HepG2 (cell line): ENCODE results near the gene FASTK. TPM values are rescaled to one million over a fixed set of nuclear protein-coding genes. Genes with fewer than 3 reads are reported as not detected.

Experiments used
- ATM ChIP-seq: fragments of 450-650 bp; IDR thresholded peaks from 2 replicates; pipeline ENCODE4 v1.7.1; 2017; ENCODE audit warnings: mild to moderate bottlenecking, borderline replicate concordance
- ETV6 ChIP-seq: sonication (generic); formaldehyde crosslinking; conservative IDR thresholded peaks from 2 replicates; pipeline ENCODE4 v1.4.0; 2020; ENCODE audit warnings: missing genetic modification reagents
- HDAC6 ChIP-seq: fragments of 200-600 bp; sonication (generic); IDR thresholded peaks from 2 replicates; pipeline ENCODE4 v1.7.0; 2017; ENCODE audit warnings: mild to moderate bottlenecking, antibody characterized with exemption, low read length, low read depth
- MAFK ChIP-seq, 2 experiments: IDR thresholded peaks in 1 of 2; conservative IDR thresholded peaks in 1 of 2; 2 replicates each; pipeline ENCODE4 v1.6.1; 2011; ENCODE audit warnings: improper control_type of control experiment in 2 of 2, low read length in 2 of 2
- MTF1 ChIP-seq: sonication (generic); formaldehyde crosslinking; IDR thresholded peaks from 2 replicates; pipeline ENCODE4 v1.5.0; 2020; ENCODE audit warnings: missing genetic modification reagents
- NFKB2 ChIP-seq: sonication (generic); formaldehyde crosslinking; IDR thresholded peaks from 2 replicates; pipeline ENCODE4 v1.4.0; 2020; ENCODE audit warnings: missing genetic modification reagents, borderline replicate concordance
- SMARCE1 ChIP-seq: fragments of 450-650 bp; IDR thresholded peaks from 2 replicates; pipeline ENCODE4 v1.6.1; 2017; ENCODE audit warnings: borderline replicate concordance
- ZFP36 ChIP-seq: fragments of 150-350 bp; IDR thresholded peaks from 2 replicates; pipeline ENCODE4 v1.6.1; 2018; ENCODE audit warnings: borderline replicate concordance, low read length, low read depth; ENCODE audit not compliant: partially characterized antibody
- ZNF121 ChIP-seq: sonication (generic); formaldehyde crosslinking; IDR thresholded peaks from 2 replicates; pipeline ENCODE4 v1.5.0; 2020; ENCODE audit warnings: mild to moderate bottlenecking, missing genetic modification reagents
- ZNF282 ChIP-seq: fragments of 450-650 bp; IDR thresholded peaks from 2 replicates; pipeline ENCODE4 v1.6.1; 2018; ENCODE audit not compliant: partially characterized antibody
- ZNF292 ChIP-seq: sonication (generic); formaldehyde crosslinking; IDR thresholded peaks from 2 replicates; pipeline ENCODE4 v1.8.1; 2022; ENCODE audit warnings: mild to moderate bottlenecking, low read depth, missing genetic modification reagents, borderline replicate concordance
- ZNF570 ChIP-seq: sonication (generic); formaldehyde crosslinking; IDR thresholded peaks from 2 replicates; pipeline ENCODE4 v1.4.0; 2020; ENCODE audit warnings: mild to moderate bottlenecking, missing genetic modification reagents, borderline replicate concordance
- ZNF724P ChIP-seq: sonication (generic); formaldehyde crosslinking; IDR thresholded peaks from 2 replicates; pipeline ENCODE4 v1.8.0; 2022; ENCODE audit warnings: missing genetic modification reagents, borderline replicate concordance
- ZNF841 ChIP-seq: sonication (generic); formaldehyde crosslinking; IDR thresholded peaks from 2 replicates; pipeline ENCODE4 v1.8.1; 2023; ENCODE audit warnings: missing genetic modification reagents, borderline replicate concordance
- polyA plus RNA-seq, 8 experiments: library from polyadenylated mRNA; depleted of rRNA in 3 of 8; stranded (reverse) in 7 of 8; unstranded in 1 of 8; fragments of >200 nt; fragmentation: Illumina TruSeq in 4 of 8; extraction: Trizol in 4 of 8; gene quantifications; 2 replicates each; pipeline versions ENCODE4 v1.2.1 to v1.2.3, GENCODE V29; 2011 to 2016; ENCODE audit warnings: low read depth in 4 of 8, missing spikeins in 1 of 8, mixed read lengths in 1 of 8; ENCODE audit not compliant: insufficient read depth in 1 of 8
- total RNA-seq, 5 experiments: library from RNA; depleted of rRNA; stranded (reverse); fragments of >200 nt; fragmentation: Illumina TruSeq; extraction: Trizol; gene quantifications; 2 replicates each; pipeline ENCODE4 v1.2.3, GENCODE V29; 2016; ENCODE audit warnings: low read depth in 1 of 5
- TF ChIP-seq, protein P1 (sequence below): sonication (generic); formaldehyde crosslinking; IDR thresholded peaks from 2 replicates; pipeline ENCODE4 v1.5.0; 2020; ENCODE audit warnings: missing genetic modification reagents
- TF ChIP-seq, protein P2 (sequence below): sonication (generic); formaldehyde crosslinking; IDR thresholded peaks from 2 replicates; pipeline ENCODE4 v1.8.0; 2022; ENCODE audit warnings: missing genetic modification reagents, low read depth, mild to moderate bottlenecking, borderline replicate concordance
- TF ChIP-seq, protein P3 (sequence below), 2 experiments: fragments of 450-650 bp in 1 of 2; sonication (generic) in 1 of 2; formaldehyde crosslinking; IDR thresholded peaks; 2 replicates each; pipeline versions ENCODE4 v1.5.0 to v1.8.0; 2020 to 2022; ENCODE audit warnings: mild to moderate bottlenecking in 1 of 2, missing genetic modification reagents in 1 of 2
- TF ChIP-seq, protein P4 (sequence below): IDR thresholded peaks from 2 replicates; pipeline ENCODE4 v1.6.1; 2016; ENCODE audit warnings: mild to moderate bottlenecking
- TF ChIP-seq, protein P5 (sequence below): sonication (generic); formaldehyde crosslinking; IDR thresholded peaks from 2 replicates; pipeline ENCODE4 v1.9.0; 2021; ENCODE audit warnings: missing genetic modification reagents, borderline replicate concordance

The FASTK gene
- total and polyA plus RNA-seq, 2 of the 13 experiments (the other 11 are each of a cell fraction or from before 2014, with no cell fraction given), result 52.9 to 55.7 TPM

DNA sequence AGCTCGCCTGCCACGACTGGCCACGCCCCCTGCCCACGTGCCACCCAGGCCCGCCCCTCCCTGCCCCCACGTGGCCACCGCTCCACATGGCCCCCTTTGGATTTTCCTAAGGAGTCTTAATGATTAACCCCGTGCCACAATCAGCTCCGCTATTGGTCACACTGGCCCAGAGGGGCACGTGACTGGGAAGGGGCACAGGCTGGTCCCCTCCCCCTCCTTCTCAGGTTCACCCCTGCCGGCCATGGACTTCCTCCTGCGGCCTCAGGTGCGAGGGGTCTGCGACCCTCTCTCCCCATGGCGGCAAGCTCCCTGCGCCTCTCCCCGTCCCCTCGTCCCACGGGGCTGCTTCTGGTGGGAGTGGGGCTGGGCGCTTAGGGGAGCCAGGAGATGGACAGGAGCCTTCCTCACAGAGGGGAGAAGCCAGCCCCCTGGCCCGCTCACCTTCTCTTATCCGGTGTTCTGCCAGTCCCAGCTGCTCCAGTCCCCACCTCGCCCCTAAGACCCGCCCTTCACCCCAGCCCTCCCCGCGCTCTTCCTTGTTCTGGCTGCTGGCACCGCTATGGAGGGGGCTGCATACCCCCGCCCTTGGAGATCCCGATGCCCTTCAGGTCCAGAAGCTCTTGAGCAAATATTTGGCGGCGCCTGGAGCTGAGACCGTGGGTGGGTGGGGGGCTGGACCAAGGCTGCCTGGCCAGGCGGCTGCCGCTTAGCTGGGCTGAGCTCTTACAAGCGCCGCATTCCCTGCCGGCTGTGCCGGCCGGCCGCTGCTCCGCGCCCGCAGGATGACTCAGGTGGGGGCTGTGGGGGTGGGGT lies 18.0 kb downstream of the FASTK start (continued):
- TF ChIP-seq, protein P1, sequence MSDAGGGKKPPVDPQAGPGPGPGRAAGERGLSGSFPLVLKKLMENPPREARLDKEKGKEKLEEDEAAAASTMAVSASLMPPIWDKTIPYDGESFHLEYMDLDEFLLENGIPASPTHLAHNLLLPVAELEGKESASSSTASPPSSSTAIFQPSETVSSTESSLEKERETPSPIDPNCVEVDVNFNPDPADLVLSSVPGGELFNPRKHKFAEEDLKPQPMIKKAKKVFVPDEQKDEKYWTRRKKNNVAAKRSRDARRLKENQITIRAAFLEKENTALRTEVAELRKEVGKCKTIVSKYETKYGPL (CRISPR knock-in tag), result no peak
- TF ChIP-seq HDAC6 (no peak), MAFK (conservative IDR thresholded peaks at IDR 0.05 in 1 of 2, IDR thresholded peaks at IDR 0.05 in 1 of 2; ENCODE audit: low read length in 2 of 2) (no peak), ZNF724P (0 out of 2 replicates have a peak, but pooled peaks have one; percentile 26), ZNF282 (no peak), ZNF121 (CRISPR knock-in tag) (no peak), ATM (no peak), ZNF570 (no peak), NFKB2 (CRISPR knock-in tag) (peak; percentile 85; the same call in 1 of the 2 replicates), MTF1 (CRISPR knock-in tag) (no peak), ETV6 (CRISPR knock-in tag) (no peak), SMARCE1 (no peak), ZNF292 (CRISPR knock-in tag) (no peak), ZFP36 (no peak), ZNF841 (CRISPR knock-in tag) (no peak)
- TF ChIP-seq, protein P2, sequence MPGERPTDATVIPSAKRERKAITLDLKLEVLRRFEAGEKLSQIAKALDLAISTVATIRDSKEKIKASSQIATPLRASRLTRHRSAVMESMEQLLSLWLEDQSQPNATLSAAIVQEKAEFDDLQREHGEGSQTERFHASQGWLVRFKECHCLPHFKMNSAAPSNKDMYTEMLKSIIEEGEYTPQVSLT, result no peak
- TF ChIP-seq, protein P3, sequence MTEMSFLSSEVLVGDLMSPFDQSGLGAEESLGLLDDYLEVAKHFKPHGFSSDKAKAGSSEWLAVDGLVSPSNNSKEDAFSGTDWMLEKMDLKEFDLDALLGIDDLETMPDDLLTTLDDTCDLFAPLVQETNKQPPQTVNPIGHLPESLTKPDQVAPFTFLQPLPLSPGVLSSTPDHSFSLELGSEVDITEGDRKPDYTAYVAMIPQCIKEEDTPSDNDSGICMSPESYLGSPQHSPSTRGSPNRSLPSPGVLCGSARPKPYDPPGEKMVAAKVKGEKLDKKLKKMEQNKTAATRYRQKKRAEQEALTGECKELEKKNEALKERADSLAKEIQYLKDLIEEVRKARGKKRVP (CRISPR knock-in tag; IDR thresholded peaks at IDR 0.05), result no peak
- TF ChIP-seq, protein P4, sequence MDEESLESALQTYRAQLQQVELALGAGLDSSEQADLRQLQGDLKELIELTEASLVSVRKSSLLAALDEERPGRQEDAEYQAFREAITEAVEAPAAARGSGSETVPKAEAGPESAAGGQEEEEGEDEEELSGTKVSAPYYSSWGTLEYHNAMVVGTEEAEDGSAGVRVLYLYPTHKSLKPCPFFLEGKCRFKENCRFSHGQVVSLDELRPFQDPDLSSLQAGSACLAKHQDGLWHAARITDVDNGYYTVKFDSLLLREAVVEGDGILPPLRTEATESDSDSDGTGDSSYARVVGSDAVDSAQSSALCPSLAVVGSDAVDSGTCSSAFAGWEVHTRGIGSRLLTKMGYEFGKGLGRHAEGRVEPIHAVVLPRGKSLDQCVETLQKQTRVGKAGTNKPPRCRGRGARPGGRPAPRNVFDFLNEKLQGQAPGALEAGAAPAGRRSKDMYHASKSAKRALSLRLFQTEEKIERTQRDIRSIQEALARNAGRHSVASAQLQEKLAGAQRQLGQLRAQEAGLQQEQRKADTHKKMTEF, result peak; percentile 60
- TF ChIP-seq, protein P5, sequence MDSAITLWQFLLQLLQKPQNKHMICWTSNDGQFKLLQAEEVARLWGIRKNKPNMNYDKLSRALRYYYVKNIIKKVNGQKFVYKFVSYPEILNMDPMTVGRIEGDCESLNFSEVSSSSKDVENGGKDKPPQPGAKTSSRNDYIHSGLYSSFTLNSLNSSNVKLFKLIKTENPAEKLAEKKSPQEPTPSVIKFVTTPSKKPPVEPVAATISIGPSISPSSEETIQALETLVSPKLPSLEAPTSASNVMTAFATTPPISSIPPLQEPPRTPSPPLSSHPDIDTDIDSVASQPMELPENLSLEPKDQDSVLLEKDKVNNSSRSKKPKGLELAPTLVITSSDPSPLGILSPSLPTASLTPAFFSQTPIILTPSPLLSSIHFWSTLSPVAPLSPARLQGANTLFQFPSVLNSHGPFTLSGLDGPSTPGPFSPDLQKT (CRISPR knock-in tag), result no peak
